HEK293 (cell line): ENCODE results near the gene BLOC1S1.
A peak's percentile ranks its signal among the peaks of the same experiment; 100 is the strongest.

ENCODE experiments used
- HOXD13 ChIP-seq: sonication (generic); formaldehyde crosslinking; IDR thresholded peaks from 2 replicates; pipeline ENCODE4 v1.8.0; 2022; ENCODE audit warnings: missing genetic modification reagents, borderline replicate concordance
- KLF7 ChIP-seq: fragments of 450-650 bp; formaldehyde crosslinking; IDR thresholded peaks from 2 replicates; pipeline ENCODE4 v1.5.1; 2016; ENCODE audit warnings: missing biosample characterization, missing genetic modification characterization, borderline replicate concordance
- KLF9 ChIP-seq: fragments of 450-650 bp; formaldehyde crosslinking; IDR thresholded peaks from 2 replicates; pipeline ENCODE4 v1.5.1; 2016; ENCODE audit warnings: missing biosample characterization, missing genetic modification characterization, low read depth
- MZF1 ChIP-seq: fragments of 450-650 bp; formaldehyde crosslinking; IDR thresholded peaks from 2 replicates; pipeline ENCODE4 v1.5.1; 2017; ENCODE audit warnings: missing biosample characterization, missing genetic modification characterization, borderline replicate concordance
- PRDM10 ChIP-seq: fragments of 450-650 bp; formaldehyde crosslinking; IDR thresholded peaks from 2 replicates; pipeline ENCODE4 v1.5.1; 2016; ENCODE audit warnings: missing biosample characterization, missing genetic modification characterization
- SCRT2 ChIP-seq: fragments of 450-650 bp; formaldehyde crosslinking; IDR thresholded peaks from 2 replicates; pipeline ENCODE4 v1.5.1; 2016; ENCODE audit warnings: missing biosample characterization, missing genetic modification characterization
- ZEB2 ChIP-seq: fragments of 450-650 bp; formaldehyde crosslinking; IDR thresholded peaks from 2 replicates; pipeline ENCODE4 v1.5.1; 2016; ENCODE audit warnings: missing biosample characterization, missing genetic modification characterization
- ZNF112 ChIP-seq: fragments of 450-650 bp; formaldehyde crosslinking; IDR thresholded peaks from 2 replicates; pipeline ENCODE4 v1.5.0; 2017; ENCODE audit warnings: missing biosample characterization, missing genetic modification characterization
- ZNF121 ChIP-seq: fragments of 450-650 bp; formaldehyde crosslinking; IDR thresholded peaks from 2 replicates; pipeline ENCODE4 v1.5.1; 2016; ENCODE audit warnings: missing biosample characterization, missing genetic modification characterization
- ZNF202 ChIP-seq: fragments of 450-650 bp; formaldehyde crosslinking; IDR thresholded peaks from 2 replicates; pipeline ENCODE4 v1.5.1; 2016; ENCODE audit warnings: missing biosample characterization, missing genetic modification characterization, borderline replicate concordance
- ZNF211 ChIP-seq: fragments of 450-650 bp; formaldehyde crosslinking; IDR thresholded peaks from 2 replicates; pipeline ENCODE4 v1.5.1; 2016; ENCODE audit warnings: low read depth, missing biosample characterization, missing genetic modification characterization
- ZNF239 ChIP-seq: fragments of 450-650 bp; formaldehyde crosslinking; IDR thresholded peaks from 2 replicates; pipeline ENCODE4 v1.5.1; 2016; ENCODE audit warnings: missing biosample characterization, missing genetic modification characterization
- ZNF248 ChIP-seq: fragments of 450-650 bp; formaldehyde crosslinking; IDR thresholded peaks from 2 replicates; pipeline ENCODE4 v1.5.1; 2017; ENCODE audit warnings: missing biosample characterization, missing genetic modification characterization
- ZNF274 ChIP-seq, 2 experiments: fragments of 200-500 bp in 1 of 2; fragments of 450-650 bp in 1 of 2; sonication (Bioruptor generic) in 1 of 2; formaldehyde crosslinking in 1 of 2; IDR thresholded peaks; 2 replicates each; pipeline versions ENCODE4 v1.5.1 to v1.6.1; 2014 to 2016; ENCODE audit warnings: borderline replicate concordance in 1 of 2, inconsistent platforms in 1 of 2, low read length in 1 of 2, missing biosample characterization in 1 of 2, missing genetic modification characterization in 1 of 2
- ZNF292 ChIP-seq: fragments of 450-650 bp; formaldehyde crosslinking; IDR thresholded peaks from 2 replicates; pipeline ENCODE4 v1.5.1; 2016; ENCODE audit warnings: low read depth, missing biosample characterization, missing genetic modification characterization, borderline replicate concordance
- ZNF324 ChIP-seq: fragments of 450-650 bp; formaldehyde crosslinking; IDR thresholded peaks from 2 replicates; pipeline ENCODE4 v1.5.1; 2016; ENCODE audit warnings: missing biosample characterization, missing genetic modification characterization
- ZNF335 ChIP-seq: fragments of 450-650 bp; formaldehyde crosslinking; conservative IDR thresholded peaks from 2 replicates; pipeline ENCODE4 v1.5.1; 2016; ENCODE audit warnings: missing biosample characterization, missing genetic modification characterization
- ZNF341 ChIP-seq: fragments of 450-650 bp; formaldehyde crosslinking; IDR thresholded peaks from 2 replicates; pipeline ENCODE4; 2016; ENCODE audit warnings: low read depth, missing biosample characterization, missing genetic modification characterization
- ZNF366 ChIP-seq: fragments of 450-650 bp; formaldehyde crosslinking; conservative IDR thresholded peaks from 2 replicates; pipeline ENCODE4 v1.5.1; 2016; ENCODE audit warnings: missing biosample characterization, missing genetic modification characterization
- ZNF416 ChIP-seq: fragments of 450-650 bp; formaldehyde crosslinking; IDR thresholded peaks from 2 replicates; pipeline ENCODE4 v1.5.1; 2016; ENCODE audit warnings: missing biosample characterization, missing genetic modification characterization
- ZNF596 ChIP-seq: fragments of 450-650 bp; IDR thresholded peaks from 2 replicates; pipeline ENCODE4 v1.5.0; 2018; ENCODE audit warnings: missing biosample characterization, mild to moderate bottlenecking, missing genetic modification characterization, moderate library complexity
- ZNF747 ChIP-seq: fragments of 450-650 bp; formaldehyde crosslinking; IDR thresholded peaks from 2 replicates; pipeline ENCODE4 v1.5.1; 2016; ENCODE audit warnings: missing biosample characterization, missing genetic modification characterization
- ZNF843 ChIP-seq: fragments of 450-650 bp; formaldehyde crosslinking; IDR thresholded peaks from 2 replicates; pipeline ENCODE4 v1.5.1; 2016; ENCODE audit warnings: missing biosample characterization, missing genetic modification characterization
- TF ChIP-seq, protein P1 (sequence below): fragments of 450-650 bp; formaldehyde crosslinking; conservative IDR thresholded peaks from 2 replicates; pipeline ENCODE4 v1.5.1; 2016; ENCODE audit warnings: low read depth, missing biosample characterization, missing genetic modification characterization
- TF ChIP-seq, protein P2 (sequence below): fragments of 450-650 bp; formaldehyde crosslinking; IDR thresholded peaks from 2 replicates; pipeline ENCODE4 v1.5.1; 2016; ENCODE audit warnings: missing biosample characterization, missing genetic modification characterization

BLOC1S1 gene

DNA sequence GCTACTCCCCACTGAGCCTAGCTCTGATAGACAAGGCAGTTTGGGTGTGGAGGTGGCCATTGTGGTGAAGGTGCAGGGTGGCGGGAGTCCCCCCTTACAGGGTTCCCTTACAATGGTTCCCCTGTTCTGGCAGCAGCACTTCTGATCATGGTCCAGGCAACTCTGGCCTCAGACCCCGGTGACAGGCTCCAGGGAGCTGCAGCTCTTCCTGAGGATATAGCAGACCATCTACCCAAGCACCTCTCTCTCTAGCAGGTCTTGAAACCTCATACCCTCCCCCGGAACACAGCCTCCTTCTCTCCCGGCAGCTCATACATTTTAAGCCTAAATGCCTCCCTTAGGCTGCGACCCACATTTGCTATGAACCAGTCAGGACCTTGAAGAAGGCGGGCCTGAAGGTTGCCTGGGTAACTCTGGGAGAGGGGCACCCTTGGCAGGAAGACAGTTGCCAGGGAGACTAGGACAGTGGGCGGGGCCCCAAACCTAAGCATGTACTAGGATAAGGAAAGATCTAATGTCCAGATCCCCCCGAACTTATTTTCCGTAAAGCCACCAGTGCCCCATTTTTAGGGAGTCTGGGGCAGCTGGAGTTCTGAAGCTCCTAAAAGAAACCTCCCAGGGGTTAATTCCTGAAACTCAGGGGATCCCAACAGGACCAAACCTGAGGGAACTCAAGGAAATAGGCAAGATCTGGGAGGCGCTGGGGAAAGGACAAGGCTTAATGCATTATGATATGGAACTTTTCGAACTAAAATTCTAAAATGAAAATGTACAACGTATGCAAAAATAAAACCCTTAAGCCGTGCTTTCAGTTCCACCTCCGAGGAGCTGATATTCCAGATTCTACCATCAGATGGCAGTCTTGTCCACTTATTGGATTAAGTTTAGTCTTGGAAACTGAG, 22.5 kb downstream of the BLOC1S1 start (continued):
- TF ChIP-seq, protein P1, sequence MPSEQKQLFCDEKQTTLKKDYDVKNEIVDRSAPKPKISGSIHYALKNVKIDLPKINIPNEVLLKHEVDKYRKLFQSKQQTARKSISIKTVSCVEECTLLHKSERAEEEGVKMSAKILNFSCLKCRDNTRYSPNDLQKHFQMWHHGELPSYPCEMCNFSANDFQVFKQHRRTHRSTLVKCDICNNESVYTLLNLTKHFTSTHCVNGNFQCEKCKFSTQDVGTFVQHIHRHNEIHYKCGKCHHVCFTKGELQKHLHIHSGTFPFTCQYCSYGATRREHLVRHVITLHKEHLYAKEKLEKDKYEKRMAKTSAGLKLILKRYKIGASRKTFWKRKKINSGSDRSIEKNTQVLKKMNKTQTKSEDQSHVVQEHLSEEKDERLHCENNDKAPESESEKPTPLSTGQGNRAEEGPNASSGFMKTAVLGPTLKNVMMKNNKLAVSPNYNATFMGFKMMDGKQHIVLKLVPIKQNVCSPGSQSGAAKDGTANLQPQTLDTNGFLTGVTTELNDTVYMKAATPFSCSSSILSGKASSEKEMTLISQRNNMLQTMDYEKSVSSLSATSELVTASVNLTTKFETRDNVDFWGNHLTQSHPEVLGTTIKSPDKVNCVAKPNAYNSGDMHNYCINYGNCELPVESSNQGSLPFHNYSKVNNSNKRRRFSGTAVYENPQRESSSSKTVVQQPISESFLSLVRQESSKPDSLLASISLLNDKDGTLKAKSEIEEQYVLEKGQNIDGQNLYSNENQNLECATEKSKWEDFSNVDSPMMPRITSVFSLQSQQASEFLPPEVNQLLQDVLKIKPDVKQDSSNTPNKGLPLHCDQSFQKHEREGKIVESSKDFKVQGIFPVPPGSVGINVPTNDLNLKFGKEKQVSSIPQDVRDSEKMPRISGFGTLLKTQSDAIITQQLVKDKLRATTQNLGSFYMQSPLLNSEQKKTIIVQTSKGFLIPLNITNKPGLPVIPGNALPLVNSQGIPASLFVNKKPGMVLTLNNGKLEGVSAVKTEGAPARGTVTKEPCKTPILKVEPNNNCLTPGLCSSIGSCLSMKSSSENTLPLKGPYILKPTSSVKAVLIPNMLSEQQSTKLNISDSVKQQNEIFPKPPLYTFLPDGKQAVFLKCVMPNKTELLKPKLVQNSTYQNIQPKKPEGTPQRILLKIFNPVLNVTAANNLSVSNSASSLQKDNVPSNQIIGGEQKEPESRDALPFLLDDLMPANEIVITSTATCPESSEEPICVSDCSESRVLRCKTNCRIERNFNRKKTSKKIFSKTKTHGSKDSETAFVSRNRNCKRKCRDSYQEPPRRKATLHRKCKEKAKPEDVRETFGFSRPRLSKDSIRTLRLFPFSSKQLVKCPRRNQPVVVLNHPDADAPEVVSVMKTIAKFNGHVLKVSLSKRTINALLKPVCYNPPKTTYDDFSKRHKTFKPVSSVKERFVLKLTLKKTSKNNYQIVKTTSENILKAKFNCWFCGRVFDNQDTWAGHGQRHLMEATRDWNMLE (tag by site-specific recombination), result no peak
- TF ChIP-seq ZNF596 (tag by site-specific recombination), result peak; percentile 22; the same call in 1 of the 2 replicates
- TF ChIP-seq ZNF341 (tag by site-specific recombination), result peak; percentile 91
- TF ChIP-seq ZNF843 (tag by site-specific recombination), result 0 out of 2 replicates have a peak, but pooled peaks have one; percentile 11
- TF ChIP-seq, protein P2, sequence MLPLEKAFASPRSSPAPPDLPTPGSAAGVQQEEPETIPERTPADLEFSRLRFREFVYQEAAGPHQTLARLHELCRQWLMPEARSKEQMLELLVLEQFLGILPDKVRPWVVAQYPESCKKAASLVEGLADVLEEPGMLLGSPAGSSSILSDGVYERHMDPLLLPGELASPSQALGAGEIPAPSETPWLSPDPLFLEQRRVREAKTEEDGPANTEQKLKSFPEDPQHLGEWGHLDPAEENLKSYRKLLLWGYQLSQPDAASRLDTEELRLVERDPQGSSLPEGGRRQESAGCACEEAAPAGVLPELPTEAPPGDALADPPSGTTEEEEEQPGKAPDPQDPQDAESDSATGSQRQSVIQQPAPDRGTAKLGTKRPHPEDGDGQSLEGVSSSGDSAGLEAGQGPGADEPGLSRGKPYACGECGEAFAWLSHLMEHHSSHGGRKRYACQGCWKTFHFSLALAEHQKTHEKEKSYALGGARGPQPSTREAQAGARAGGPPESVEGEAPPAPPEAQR, result no peak
- no peak for TF ChIP-seq ZNF211 (tag by site-specific recombination)
- peak; percentile 47 for TF ChIP-seq ZNF335 (tag by site-specific recombination)
- TF ChIP-seq ZNF239 (tag by site-specific recombination), result no peak
- TF ChIP-seq ZEB2, result no peak
- TF ChIP-seq ZNF324, result no peak
- no peak for TF ChIP-seq SCRT2 (tag by site-specific recombination)
- no peak for TF ChIP-seq HOXD13 (CRISPR knock-in tag)
- peak; percentile 68 for TF ChIP-seq ZNF366 (tag by site-specific recombination)
- TF ChIP-seq ZNF416 (tag by site-specific recombination), result no peak
- TF ChIP-seq ZNF248 (tag by site-specific recombination), result no peak
- no peak for TF ChIP-seq ZNF202
- TF ChIP-seq ZNF274 (IDR thresholded peaks at IDR 0.05; ENCODE audit: low read length), result no peak
- no peak for TF ChIP-seq ZNF274 (tag by site-specific recombination; IDR thresholded peaks at IDR 0.05; ENCODE audit: borderline replicate concordance)
- TF ChIP-seq ZNF121 (tag by site-specific recombination), result no peak
- TF ChIP-seq ZNF747 (tag by site-specific recombination), result no peak
- TF ChIP-seq ZNF292 (tag by site-specific recombination), result no peak
- TF ChIP-seq PRDM10 (tag by site-specific recombination), result peak; percentile 91
- peak; percentile 46; the same call in 1 of the 2 replicates for TF ChIP-seq MZF1 (tag by site-specific recombination)
- TF ChIP-seq KLF9 (tag by site-specific recombination), result peak; percentile 68; the same call in 1 of the 2 replicates
- TF ChIP-seq KLF7 (tag by site-specific recombination), result no peak
- no peak for TF ChIP-seq ZNF112 (tag by site-specific recombination)
